Measurements from ENCODE around the gene HTATIP2. TPM values are rescaled to one million over a fixed set of nuclear protein-coding genes. Genes with fewer than 3 reads are reported as not detected.

The HTATIP2 gene
- total RNA-seq, 4 donors from 2014 or later = 61.6 to 87.2 (median 75.8) TPM

DNA sequence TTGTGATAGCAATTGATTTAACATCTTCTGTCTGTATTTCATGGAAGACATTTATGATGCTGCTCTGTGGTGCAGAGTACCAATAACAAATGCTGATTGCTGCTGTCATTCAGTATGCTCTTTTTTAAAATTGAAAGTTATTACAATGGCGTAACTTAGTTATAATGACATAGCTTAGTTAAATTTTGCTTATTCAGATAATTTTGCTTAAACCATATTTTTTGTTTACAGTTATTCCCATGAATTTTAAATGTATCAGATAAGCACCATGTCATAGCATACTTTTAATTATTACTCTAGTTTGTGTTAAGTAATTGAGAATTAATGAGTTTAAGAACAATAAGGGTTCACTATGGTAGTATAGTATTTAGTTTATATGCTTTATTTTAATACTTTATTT is 39.5 kb downstream of the HTATIP2 start:
- in situ Hi-C loops (cut with MboI; ENCODE audit: low sequenced_read_pairs in 4 of 4) (no loop called here), intact Hi-C loops (cut with DNase I; ENCODE audit: low total_unique reads) (no loop called here)
- H3K4me1 ChIP-seq = no peaks in the 10 kb centered on the region
- no peaks in the 10 kb centered on the region for H3K27me3 ChIP-seq
- H3K9me3 ChIP-seq = no peaks in the 10 kb centered on the region
- ATAC-seq (no peak), DNase-seq (no peak)
- no peak overlapping the region for H3K4me3 ChIP-seq
- H3K27ac ChIP-seq = no peak overlapping the region
- no peak for TF ChIP-seq POLR2A (IDR thresholded peaks at IDR 0.05)
- H3K36me3 ChIP-seq = peaks cover 0 to 67% of the 10 kb centered on the region in 2 donors

DNA sequence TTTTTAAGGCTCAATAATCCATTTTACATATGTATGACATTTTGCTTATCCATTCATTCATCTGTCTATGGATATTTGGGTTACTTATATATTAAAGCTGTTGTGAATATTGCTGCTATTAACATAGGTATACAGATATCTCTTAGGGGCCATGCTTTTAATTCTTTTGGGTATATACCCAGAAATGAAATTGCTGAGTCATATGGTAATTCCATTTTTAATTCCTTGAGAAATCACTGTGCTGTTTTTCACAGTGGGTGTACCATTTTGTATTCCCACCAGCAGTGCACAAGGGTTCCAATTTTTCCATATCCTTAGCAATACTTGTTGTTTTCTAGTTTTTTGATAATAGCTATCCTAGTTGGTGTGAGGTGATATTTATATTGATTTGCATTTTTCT is 43.0 kb downstream of the HTATIP2 start:
- ATAC-seq = no peak
- Histone ChIP-seq H3K27ac (no peak overlapping the region), H3K4me3 (no peak overlapping the region), H3K36me3 (peaks cover 0 to 71% of the 10 kb centered on the region in 2 donors), H3K27me3 (no peaks in the 10 kb centered on the region), H3K9me3 (no peaks in the 10 kb centered on the region), H3K4me1 (no peaks in the 10 kb centered on the region)
- TF ChIP-seq POLR2A (IDR thresholded peaks at IDR 0.05) = no peak
- TF ChIP-seq, protein P1, sequence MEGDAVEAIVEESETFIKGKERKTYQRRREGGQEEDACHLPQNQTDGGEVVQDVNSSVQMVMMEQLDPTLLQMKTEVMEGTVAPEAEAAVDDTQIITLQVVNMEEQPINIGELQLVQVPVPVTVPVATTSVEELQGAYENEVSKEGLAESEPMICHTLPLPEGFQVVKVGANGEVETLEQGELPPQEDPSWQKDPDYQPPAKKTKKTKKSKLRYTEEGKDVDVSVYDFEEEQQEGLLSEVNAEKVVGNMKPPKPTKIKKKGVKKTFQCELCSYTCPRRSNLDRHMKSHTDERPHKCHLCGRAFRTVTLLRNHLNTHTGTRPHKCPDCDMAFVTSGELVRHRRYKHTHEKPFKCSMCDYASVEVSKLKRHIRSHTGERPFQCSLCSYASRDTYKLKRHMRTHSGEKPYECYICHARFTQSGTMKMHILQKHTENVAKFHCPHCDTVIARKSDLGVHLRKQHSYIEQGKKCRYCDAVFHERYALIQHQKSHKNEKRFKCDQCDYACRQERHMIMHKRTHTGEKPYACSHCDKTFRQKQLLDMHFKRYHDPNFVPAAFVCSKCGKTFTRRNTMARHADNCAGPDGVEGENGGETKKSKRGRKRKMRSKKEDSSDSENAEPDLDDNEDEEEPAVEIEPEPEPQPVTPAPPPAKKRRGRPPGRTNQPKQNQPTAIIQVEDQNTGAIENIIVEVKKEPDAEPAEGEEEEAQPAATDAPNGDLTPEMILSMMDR (IDR thresholded peaks at IDR 0.05 in 4 of 5, conservative IDR thresholded peaks at IDR 0.05 in 1 of 5) = no peak
- intact Hi-C loops (cut with DNase I; ENCODE audit: low total_unique reads) (no loop called here), in situ Hi-C loops (cut with MboI; ENCODE audit: low sequenced_read_pairs in 4 of 4) (no loop called here)
- DNase-seq = no peak

DNA sequence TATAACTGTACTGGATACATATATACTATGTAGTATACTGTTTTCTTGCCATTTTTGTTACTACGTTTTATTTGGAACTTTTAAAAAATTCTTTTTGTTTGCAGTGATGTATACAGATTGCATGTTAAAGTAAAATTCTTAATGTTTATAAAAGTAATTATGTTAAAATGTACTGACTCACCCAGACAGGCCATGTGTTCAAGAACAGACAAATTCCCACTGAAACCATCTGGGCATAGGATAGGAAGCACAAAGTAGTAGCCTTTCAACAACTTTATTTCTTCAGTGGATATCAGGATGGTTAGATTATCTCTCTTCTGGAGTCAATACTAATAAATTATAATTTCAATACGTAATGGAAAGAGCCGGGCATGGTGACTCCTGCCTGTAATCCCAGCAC is 43.8 kb downstream of the HTATIP2 start:
- intact Hi-C loops (cut with DNase I; ENCODE audit: low total_unique reads) (no loop called here), in situ Hi-C loops (cut with MboI; ENCODE audit: low sequenced_read_pairs in 4 of 4) (no loop called here)
- no peaks in the 10 kb centered on the region for H3K27me3 ChIP-seq
- ATAC-seq = no peak
- TF ChIP-seq POLR2A (IDR thresholded peaks at IDR 0.05) = no peak
- TF ChIP-seq, protein P1 (IDR thresholded peaks at IDR 0.05 in 4 of 5, conservative IDR thresholded peaks at IDR 0.05 in 1 of 5) = no peak
- no peak overlapping the region for H3K4me3 ChIP-seq
- no peaks in the 10 kb centered on the region for H3K4me1 ChIP-seq
- DNase-seq = no peak
- no peaks in the 10 kb centered on the region for H3K9me3 ChIP-seq
- peaks cover 0 to 69% of the 10 kb centered on the region in 2 donors for H3K36me3 ChIP-seq
- H3K27ac ChIP-seq = no peak overlapping the region

DNA sequence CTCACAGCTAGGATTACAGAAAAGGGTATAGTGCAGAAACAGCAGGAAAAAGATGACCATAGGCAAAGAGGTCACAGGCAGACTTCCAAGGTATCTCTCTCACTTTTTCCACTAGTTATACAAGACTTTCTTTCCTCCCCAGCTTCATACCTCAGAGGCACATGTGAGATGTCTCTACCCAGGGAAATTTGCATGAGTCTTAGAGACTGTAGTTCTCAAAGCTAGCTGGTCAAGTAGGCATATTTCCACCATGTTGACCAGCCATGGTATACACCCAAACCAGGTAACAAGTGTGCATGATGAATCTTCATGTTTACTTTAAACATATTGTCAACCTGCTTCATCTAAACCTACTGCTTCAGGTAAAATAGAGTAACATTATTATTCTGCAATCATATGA is 51.9 kb downstream of the HTATIP2 start:
- in situ Hi-C loops (cut with MboI; ENCODE audit: low sequenced_read_pairs in 4 of 4) (no loop called here), intact Hi-C loops (cut with DNase I; ENCODE audit: low total_unique reads) (no loop called here)
- Histone ChIP-seq H3K36me3 (peaks cover 0 to 25% of the 10 kb centered on the region in 2 donors), H3K4me1 (no peaks in the 10 kb centered on the region), H3K9me3 (no peaks in the 10 kb centered on the region), H3K4me3 (no peak overlapping the region), H3K27me3 (no peaks in the 10 kb centered on the region), H3K27ac (no peak overlapping the region)
- TF ChIP-seq POLR2A (IDR thresholded peaks at IDR 0.05) = no peak
- TF ChIP-seq, protein P1 (IDR thresholded peaks at IDR 0.05 in 4 of 5, conservative IDR thresholded peaks at IDR 0.05 in 1 of 5) = no peak
- no peak for ATAC-seq
- DNase-seq = no peak

DNA sequence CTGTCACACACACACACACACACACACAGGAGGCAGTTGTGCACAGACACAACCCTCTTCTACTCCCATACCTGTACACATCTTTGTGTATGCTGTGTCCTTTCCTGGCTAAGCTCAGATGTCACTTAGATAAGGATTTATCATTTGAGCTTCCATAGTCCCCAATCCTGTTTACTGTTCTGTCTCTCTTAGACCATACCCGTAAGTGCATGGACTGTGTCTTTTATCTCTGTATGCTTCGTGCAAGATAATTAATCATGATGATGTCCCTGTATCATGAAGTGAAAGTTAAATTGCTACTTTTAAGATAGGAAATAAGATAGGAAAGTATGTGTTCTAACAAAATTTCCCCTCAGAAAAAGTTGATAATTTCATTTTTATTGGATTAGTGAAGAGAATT is 54.3 kb downstream of the HTATIP2 start:
- H3K9me3 ChIP-seq = no peaks in the 10 kb centered on the region
- peaks cover 0 to 31% of the 10 kb centered on the region in 2 donors for H3K36me3 ChIP-seq
- in situ Hi-C loops (cut with MboI; ENCODE audit: low sequenced_read_pairs in 4 of 4) = no loop called here
- no peak overlapping the region for H3K27ac ChIP-seq
- no peaks in the 10 kb centered on the region for H3K27me3 ChIP-seq
- TF ChIP-seq, protein P1 (IDR thresholded peaks at IDR 0.05 in 4 of 5, conservative IDR thresholded peaks at IDR 0.05 in 1 of 5) = no peak
- TF ChIP-seq POLR2A (IDR thresholded peaks at IDR 0.05) = no peak
- DNase-seq (no peak), ATAC-seq (no peak)
- intact Hi-C loops (cut with DNase I; ENCODE audit: low total_unique reads) = no loop called here
- no peaks in the 10 kb centered on the region for H3K4me1 ChIP-seq
- no peak overlapping the region for H3K4me3 ChIP-seq

Measured in gastrocnemius medialis (tissue), 4 donors.